H9 (cell line): Measurements from ENCODE around the gene STK10. TPM values are rescaled to one million over a fixed set of nuclear protein-coding genes. Genes with fewer than 3 reads are reported as not detected.

Source experiments
- DNase-seq: peaks from one replicate; pipeline ENCODE4 v3.0.0-alpha.2; 2017
- H2AFZ ChIP-seq: one replicate; pipeline ENCODE4 v1.6.1; 2013; ENCODE audit warnings: mild to moderate bottlenecking, low read length, control low read depth, moderate library complexity
- H2AK5ac ChIP-seq: 2 replicates; pipeline ENCODE4 v1.6.1; 2013; ENCODE audit warnings: low read length, control low read depth, mixed read lengths; ENCODE audit not compliant: insufficient read length
- H2BK120ac ChIP-seq: one replicate; pipeline ENCODE4 v1.6.1; 2013; ENCODE audit warnings: low read depth, mild to moderate bottlenecking, low read length, control low read depth, inconsistent platforms; ENCODE audit not compliant: poor library complexity, severe bottlenecking
- H2BK12ac ChIP-seq: 2 replicates; pipeline ENCODE4 v1.6.1; 2013; ENCODE audit warnings: low read length, control low read depth, mixed read lengths, low read depth; ENCODE audit not compliant: insufficient read length
- H2BK15ac ChIP-seq: 2 replicates; pipeline ENCODE4 v1.6.1; 2013; ENCODE audit warnings: low read depth, low read length, control low read depth
- H2BK20ac ChIP-seq: one replicate; pipeline ENCODE4 v1.6.1; 2013; ENCODE audit warnings: low read depth, mild to moderate bottlenecking, low read length, control low read depth, inconsistent platforms; ENCODE audit not compliant: poor library complexity, severe bottlenecking
- H2BK5ac ChIP-seq: 2 replicates; pipeline ENCODE4 v1.6.1; 2013; ENCODE audit warnings: low read length, control low read depth, mixed read lengths; ENCODE audit not compliant: insufficient read length
- H3K14ac ChIP-seq: 2 replicates; pipeline ENCODE4 v1.6.1; 2013; ENCODE audit warnings: low read length, control low read depth; ENCODE audit not compliant: insufficient read depth
- H3K18ac ChIP-seq: 2 replicates; pipeline ENCODE4 v1.6.1; 2013; ENCODE audit warnings: low read depth, mild to moderate bottlenecking, mixed read lengths, low read length, control low read depth; ENCODE audit not compliant: insufficient read length
- H3K23ac ChIP-seq: 2 replicates; pipeline ENCODE4 v1.6.1; 2013; ENCODE audit warnings: low read length, control low read depth, mixed read lengths, low read depth; ENCODE audit not compliant: insufficient read length
- H3K23me2 ChIP-seq: 2 replicates; pipeline ENCODE4 v1.6.1; 2013; ENCODE audit warnings: low read depth, mild to moderate bottlenecking, mixed read lengths, low read length, control low read depth; ENCODE audit not compliant: insufficient read length, poor library complexity, severe bottlenecking
- H3K27ac ChIP-seq: 2 replicates; pipeline ENCODE4 v1.5.1; 2013; ENCODE audit warnings: low read length, control low read depth, mixed read lengths, low read depth; ENCODE audit not compliant: insufficient read length
- H3K27me3 ChIP-seq: 2 replicates; pipeline ENCODE4 v1.6.1; 2013; ENCODE audit warnings: low read length, control low read depth, inconsistent platforms; ENCODE audit not compliant: insufficient read depth
- H3K4ac ChIP-seq: 2 replicates; pipeline ENCODE4 v1.6.1; 2013; ENCODE audit warnings: low read depth, mild to moderate bottlenecking, control low read depth, inconsistent platforms, low read length, moderate library complexity
- H3K4me1 ChIP-seq: 2 replicates; pipeline ENCODE4 v1.6.1; 2013; ENCODE audit warnings: low read length, control low read depth, inconsistent platforms; ENCODE audit not compliant: insufficient read depth
- H3K4me2 ChIP-seq: 2 replicates; pipeline ENCODE4 v1.6.1; 2013; ENCODE audit warnings: low read length, control low read depth, mixed read lengths; ENCODE audit not compliant: insufficient read length, insufficient read depth
- H3K56ac ChIP-seq: 2 replicates; pipeline ENCODE4 v1.6.1; 2013; ENCODE audit warnings: low read depth, mild to moderate bottlenecking, mixed read lengths, low read length, control low read depth; ENCODE audit not compliant: insufficient read length
- H3K79me1 ChIP-seq: 2 replicates; pipeline ENCODE4 v1.6.1; 2013; ENCODE audit warnings: low read depth, mild to moderate bottlenecking, moderate library complexity, low read length, control low read depth, inconsistent platforms; ENCODE audit not compliant: insufficient read depth, poor library complexity, severe bottlenecking
- H3K79me2 ChIP-seq: 2 replicates; pipeline ENCODE4 v1.6.1; 2013; ENCODE audit warnings: low read length, control low read depth, inconsistent platforms; ENCODE audit not compliant: insufficient read depth
- H3K9ac ChIP-seq: 2 replicates; pipeline ENCODE4 v1.6.1; 2013; ENCODE audit warnings: low read length, control low read depth, mixed read lengths; ENCODE audit not compliant: insufficient read length; ENCODE audit errors: extremely low read depth
- H3K9me3 ChIP-seq: one replicate; pipeline ENCODE4 v1.6.1; 2013; ENCODE audit warnings: low read depth, low read length, inconsistent platforms; ENCODE audit not compliant: control insufficient read depth
- H3T11ph ChIP-seq: one replicate; pipeline ENCODE4 v1.6.1; 2013; ENCODE audit warnings: mild to moderate bottlenecking, low read length, control low read depth, inconsistent platforms
- H4K20me1 ChIP-seq: one replicate; pipeline ENCODE4 v1.6.1; 2013; ENCODE audit not compliant: control insufficient read depth, insufficient read length, insufficient read depth
- H4K5ac ChIP-seq: 2 replicates; pipeline ENCODE4 v1.6.1; 2013; ENCODE audit warnings: low read depth, mild to moderate bottlenecking, mixed read lengths, low read length, control low read depth; ENCODE audit not compliant: insufficient read length
- H4K8ac ChIP-seq: replicated peaks from 2 replicates; pipeline ENCODE4 v1.6.1; 2013; ENCODE audit warnings: low read length, control low read depth, mixed read lengths, low read depth; ENCODE audit not compliant: insufficient read length
- H4K91ac ChIP-seq: 2 replicates; pipeline ENCODE4 v1.6.1; 2013; ENCODE audit warnings: low read depth, mild to moderate bottlenecking, moderate library complexity, mixed read lengths, low read length, control low read depth; ENCODE audit not compliant: insufficient read length
- H3K27ac Mint-ChIP-seq, 3 experiments: 2 replicates in 2 of 3; 3 replicates in 1 of 3; pipeline ENCODE4 v1.8.0; 2020 to 2021; ENCODE audit warnings: mixed read lengths in 3 of 3, mild to moderate bottlenecking in 1 of 3, moderate library complexity in 1 of 3
- H3K27me3 Mint-ChIP-seq: 2 replicates; pipeline ENCODE4 v1.8.0; 2021; ENCODE audit warnings: low read depth, mild to moderate bottlenecking, moderate library complexity, mixed read lengths
- H3K36me3 Mint-ChIP-seq, 3 experiments: 2 replicates in 2 of 3; 3 replicates in 1 of 3; pipeline ENCODE4 v1.8.0; 2020 to 2021; ENCODE audit warnings: low read depth in 3 of 3, mixed read lengths in 3 of 3; ENCODE audit not compliant: insufficient read depth in 1 of 3
- H3K4me1 Mint-ChIP-seq, 2 experiments: 2 replicates each; pipeline ENCODE4 v1.8.0; 2020; ENCODE audit warnings: mixed read lengths in 2 of 2
- H3K4me3 Mint-ChIP-seq, 2 experiments: 2 replicates in 1 of 2; 3 replicates in 1 of 2; pipeline ENCODE4 v1.8.0; 2020 to 2021; ENCODE audit warnings: mild to moderate bottlenecking in 2 of 2, mixed read lengths in 2 of 2, moderate library complexity in 1 of 2
- H3K9me3 Mint-ChIP-seq, 2 experiments: 2 replicates in 1 of 2; 3 replicates in 1 of 2; pipeline ENCODE4 v1.8.0; 2020; ENCODE audit warnings: mild to moderate bottlenecking in 2 of 2, mixed read lengths in 2 of 2, moderate library complexity in 1 of 2
- WGBS: extraction: QIAGEN DNeasy Blood & Tissue Kit; methylation state at CpG from one replicate; pipeline ENCODE4 v1.1.7; 2013; ENCODE audit warnings: missing lambda C conversion rate, low lambda C conversion rate, mixed read lengths; ENCODE audit not compliant: insufficient read length; ENCODE audit errors: extremely low coverage; 5-methylcytosine and 5-hydroxymethylcytosine counted together
- total RNA-seq: library from RNA; stranded (reverse); gene quantifications from 2 replicates; pipeline ENCODE4 v1.2.1, GENCODE V29; 2021
- TF ChIP-seq, protein P1 (sequence below): fragments of 200-600 bp; sonication (generic); conservative IDR thresholded peaks from 3 replicates; pipeline ENCODE4 v1.8.0; 2021; ENCODE audit warnings: antibody characterized with exemption, mild to moderate bottlenecking

Gene STK10
- total RNA-seq, 1 experiment from 2014 or later, result 14.6 TPM

DNA sequence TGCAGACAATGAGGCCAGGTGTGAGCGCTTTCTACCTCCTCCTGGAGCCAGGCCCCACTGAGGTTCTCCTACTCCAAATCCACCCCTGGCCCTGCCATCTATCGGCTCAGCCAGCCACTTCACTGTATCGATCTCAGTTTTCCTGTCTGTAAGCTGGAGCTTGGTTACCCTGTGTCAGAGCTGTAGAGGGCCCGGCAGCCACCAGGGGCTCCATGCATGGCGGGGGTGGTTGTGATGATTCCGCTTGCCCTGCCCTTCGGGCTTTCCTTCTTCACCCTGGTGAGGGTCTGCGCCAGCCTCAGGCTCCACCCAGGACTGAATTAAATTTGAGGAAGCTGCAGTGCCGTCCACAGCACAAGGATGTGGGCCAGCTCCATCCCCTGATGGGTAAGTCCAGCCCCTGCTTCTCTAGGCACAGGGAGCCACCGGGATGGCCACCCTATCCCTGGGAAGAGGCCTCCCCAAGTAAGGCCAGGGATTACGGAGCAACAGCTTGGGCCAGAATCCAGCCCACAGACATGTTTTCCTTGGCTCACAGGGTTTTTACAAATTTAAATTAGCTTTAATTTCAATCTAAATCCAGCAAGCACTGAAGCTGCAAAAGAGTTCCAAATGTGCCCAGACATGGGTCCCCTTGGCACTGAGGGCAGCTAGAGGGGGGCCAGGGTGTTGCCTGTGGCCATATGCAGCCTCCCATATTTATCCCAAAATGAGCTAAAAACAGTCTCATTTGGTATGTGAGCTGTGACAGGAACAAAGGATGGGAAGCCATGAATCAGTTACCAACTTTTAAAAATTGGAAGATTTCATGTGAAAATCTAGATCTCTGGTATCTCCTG, 92.4 kb downstream of the STK10 start:
- DNase-seq, result peak; percentile 52
- no peak overlapping the region for H3K4ac ChIP-seq
- H3K27ac ChIP-seq, result no peak overlapping the region
- no peak overlapping the region for H3K56ac ChIP-seq
- Mint-ChIP-seq H3K27me3 (no peaks in the 10 kb centered on the region), H3K27ac (no peak overlapping the region), H3K4me1 (peaks cover 12 to 14% of the 10 kb centered on the region in 2 experiments), H3K36me3 (peaks cover 0 to 3% (median 0%) of the 10 kb centered on the region in 3 experiments; a peak in 3 of 7 replicates), H3K4me3 (no peak overlapping the region), H3K9me3 (no peaks in the 10 kb centered on the region)
- no peak overlapping the region for H2BK5ac ChIP-seq
- TF ChIP-seq, protein P1, sequence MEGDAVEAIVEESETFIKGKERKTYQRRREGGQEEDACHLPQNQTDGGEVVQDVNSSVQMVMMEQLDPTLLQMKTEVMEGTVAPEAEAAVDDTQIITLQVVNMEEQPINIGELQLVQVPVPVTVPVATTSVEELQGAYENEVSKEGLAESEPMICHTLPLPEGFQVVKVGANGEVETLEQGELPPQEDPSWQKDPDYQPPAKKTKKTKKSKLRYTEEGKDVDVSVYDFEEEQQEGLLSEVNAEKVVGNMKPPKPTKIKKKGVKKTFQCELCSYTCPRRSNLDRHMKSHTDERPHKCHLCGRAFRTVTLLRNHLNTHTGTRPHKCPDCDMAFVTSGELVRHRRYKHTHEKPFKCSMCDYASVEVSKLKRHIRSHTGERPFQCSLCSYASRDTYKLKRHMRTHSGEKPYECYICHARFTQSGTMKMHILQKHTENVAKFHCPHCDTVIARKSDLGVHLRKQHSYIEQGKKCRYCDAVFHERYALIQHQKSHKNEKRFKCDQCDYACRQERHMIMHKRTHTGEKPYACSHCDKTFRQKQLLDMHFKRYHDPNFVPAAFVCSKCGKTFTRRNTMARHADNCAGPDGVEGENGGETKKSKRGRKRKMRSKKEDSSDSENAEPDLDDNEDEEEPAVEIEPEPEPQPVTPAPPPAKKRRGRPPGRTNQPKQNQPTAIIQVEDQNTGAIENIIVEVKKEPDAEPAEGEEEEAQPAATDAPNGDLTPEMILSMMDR, result peak; percentile 55
- H2BK15ac ChIP-seq, result no peak overlapping the region
- peaks cover 3% of the 10 kb centered on the region for H4K20me1 ChIP-seq
- H3K4me1 ChIP-seq, result no peaks in the 10 kb centered on the region
- H3K14ac ChIP-seq, result no peak overlapping the region
- WGBS, result no CpG with 5 or more reads among the region's 11 CpGs
- no peaks in the 10 kb centered on the region for H3K9me3 ChIP-seq
- no peak overlapping the region for H3T11ph ChIP-seq
- no peak overlapping the region for H3K9ac ChIP-seq
- H2BK120ac ChIP-seq, result no peak overlapping the region
- H3K23ac ChIP-seq, result no peak overlapping the region
- no peak overlapping the region for H2BK20ac ChIP-seq
- no peak overlapping the region for H4K5ac ChIP-seq
- no peaks in the 10 kb centered on the region for H3K27me3 ChIP-seq
- H2AK5ac ChIP-seq, result no peak overlapping the region
- no peak overlapping the region for H3K18ac ChIP-seq
- H2AFZ ChIP-seq, result no peak overlapping the region
- no peak overlapping the region for H2BK12ac ChIP-seq
- no peak overlapping the region for H4K91ac ChIP-seq
- no peaks in the 10 kb centered on the region for H3K23me2 ChIP-seq
- no peaks in the 10 kb centered on the region for H3K79me1 ChIP-seq
- no peak overlapping the region for H3K4me2 ChIP-seq
- H4K8ac ChIP-seq, result no peak overlapping the region
- no peaks in the 10 kb centered on the region for H3K79me2 ChIP-seq
